Pancreas (tissue), 10 donors: ENCODE data around the gene PARG. TPM values are rescaled to one million over a fixed set of nuclear protein-coding genes. Genes with fewer than 3 reads are reported as not detected.
A peak's percentile ranks its signal among the peaks of the same experiment; 100 is the strongest.
"Not testable (repeated sequence)": the region's sequence is repeated elsewhere in the genome, so short reads cannot be mapped to it uniquely, and the experiment has no call there.

ENCODE experiments used
- ATAC-seq, 4 donors: fragments of 200-7000 bp; cut with Tn5 transposase; one replicate each; pipeline versions ENCODE4 v1.8.0 to v1.9.1; 2020; ENCODE audit warnings: mild to moderate bottlenecking in 4 of 4, moderate library complexity in 4 of 4
- DNase-seq, 6 donors: peaks; one replicate each; pipeline ENCODE4 v3.0.0-alpha.2; 2020
- FAIRE-seq: peaks from 2 replicates; lab custom pipeline; 2012; peaks lifted over from hg19 to GRCh38; lab: Jason Lieb, UNC
- H3K27ac ChIP-seq, 4 donors: fragments of 200-600 bp; sonication (generic); 1 replicate in 3 of 4; 2 replicates in 1 of 4; pipeline versions ENCODE4 v1.5.0 to v1.8.0; 2020
- H3K27me3 ChIP-seq, 4 donors: fragments of 200-600 bp; one replicate each; pipeline ENCODE4 v1.8.0; 2021
- H3K36me3 ChIP-seq, 3 donors: fragments of 200-600 bp; sonication (generic) in 1 of 3; one replicate each; pipeline versions ENCODE4 v1.5.0 to v1.8.0; 2020 to 2021
- H3K4me1 ChIP-seq, 3 donors: fragments of 200-600 bp; one replicate each; pipeline ENCODE4 v1.8.0; 2021
- H3K4me3 ChIP-seq, 4 donors: fragments of 200-600 bp; sonication (generic) in 2 of 4; one replicate each; pipeline versions ENCODE4 v1.5.0 to v1.8.0; 2020 to 2021
- H3K9me3 ChIP-seq, 4 donors: fragments of 200-600 bp; one replicate each; pipeline ENCODE4 v1.8.0; 2021
- CTCF ChIP-seq, 4 donors: fragments of 200-600 bp; sonication (generic) in 3 of 4; IDR thresholded peaks; one replicate each; pipeline versions ENCODE4 v1.5.0 to v1.8.0; 2021; ENCODE audit warnings: antibody characterized with exemption in 4 of 4
- WGBS, 2 donors: extraction: QIAGEN DNeasy Blood & Tissue Kit; methylation state at CpG; one replicate each; pipeline ENCODE4 v1.1.7; 2013; 5-methylcytosine and 5-hydroxymethylcytosine counted together
- intact Hi-C, 3 donors: fragments of 100-400 bp; cut with DNase I; formaldehyde crosslinking; loops; one replicate each; pipeline versions ENCODE4 v1.11.1 to v1.14.2; 2022
- polyA plus RNA-seq, 2 donors: library from polyadenylated mRNA; stranded (reverse); fragments of 200-250 nt; gene quantifications; one replicate each; pipeline ENCODE4 v1.2.3, GENCODE V29; 2013
- total RNA-seq, 6 donors: library from RNA; stranded (reverse); fragmentation: NEBNext Ultra II Directional in 4 of 6; extraction: Animal tissue kit (Norgen Biotek cat#: 25700) in 4 of 6; gene quantifications; one replicate each; pipeline versions ENCODE4 v1.2.1 to v1.2.4, GENCODE V29; 2021 to 2023
- donor health status: healthy with polysubstance abuse.
- donor health status: DM: no; HTN: no; CAD: no; lungs with moderate emphysema.
- donor health status: DM: no; HTN: no; CAD: no.
- donor health status: control.
- donor health status: control.
- donor health status: Bipolar disorder and iron deficiency.
- donor health status: DM: yes; HTN: yes; CAD: no.
- donor health status: DM: no; HTN: no; CAD: no.
- donor health status: DM: no; HTN: no; CAD: no.
- donor health status: DM: yes; HTN: yes; CAD: no.

The PARG gene
- total and polyA plus RNA-seq, 8 donors: 3.1 to 14.9 (median 8.9) TPM

GRCh38 chr10:49844775-49845595 is 96.8 kb downstream of the PARG start:
- Histone ChIP-seq H3K9me3 (no peaks in the 10 kb centered on the region), H3K27ac (no peak overlapping the region), H3K27me3 (no peaks in the 10 kb centered on the region), H3K4me1 (peaks cover 0 to 5% (median 0%) of the 10 kb centered on the region in 3 donors), H3K4me3 (no peak overlapping the region), H3K36me3 (no peaks in the 10 kb centered on the region)
- FAIRE-seq (no peak), ATAC-seq (peak; percentile 25 to 61 (median 46)), DNase-seq (no peak)
- no peak for TF ChIP-seq CTCF (IDR thresholded peaks at IDR 0.05)
- WGBS, 2 donors: 83 to 85% methylated on average over 7 of the region's 7 CpGs
- intact Hi-C loops: no loop called here

- H3K9me3 ChIP-seq, H3K4me1 ChIP-seq, H3K4me3 ChIP-seq, intact Hi-C loops, H3K27me3 ChIP-seq, ATAC-seq, H3K27ac ChIP-seq, FAIRE-seq, DNase-seq, H3K36me3 ChIP-seq: not testable (repeated sequence)
Measured at GRCh38 chr10:49842333-49842628, 99.5 kb downstream of the PARG start.

GRCh38 chr10:49841615-49842332 is 100.1 kb downstream of the PARG start:
- Histone ChIP-seq H3K27ac (no peak overlapping the region), H3K4me1 (peaks cover 0 to 5% (median under 1%) of the 10 kb centered on the region in 3 donors), H3K27me3 (no peaks in the 10 kb centered on the region), H3K36me3 (no peaks in the 10 kb centered on the region), H3K4me3 (no peak overlapping the region), H3K9me3 (no peaks in the 10 kb centered on the region)
- ATAC-seq (peak in 2 of 4 donors; percentile 56 to 63), DNase-seq (no peak), FAIRE-seq (no peak)
- whole genome bisulfite sequencing, 2 donors: 79% methylated on average over 11 of the region's 11 CpGs
- no peak for TF ChIP-seq CTCF (IDR thresholded peaks at IDR 0.05)
- intact Hi-C loops: no loop called here

GRCh38 chr10:49837685-49838084 is 104.1 kb downstream of the PARG start:
- FAIRE-seq: no peak

More at GRCh38 chr10:49837685-49838084, 104.1 kb downstream of the PARG start:
- Histone ChIP-seq H3K4me1 (peaks cover 0 to 2% (median 0%) of the 10 kb centered on the region in 3 donors), H3K4me3 (no peak overlapping the region), H3K27me3 (no peaks in the 10 kb centered on the region), H3K27ac (peak overlapping the region in 2 of 4 donors; percentile 3 to 48), H3K9me3 (no peaks in the 10 kb centered on the region), H3K36me3 (no peaks in the 10 kb centered on the region)
- TF ChIP-seq CTCF (IDR thresholded peaks at IDR 0.05): no peak
- no peak for DNase-seq
- 39 to 42% methylated on average over 1 of the region's 1 CpG for WGBS, 2 donors
- intact Hi-C loops: no loop called here
- no peak for ATAC-seq
